Measurements from ENCODE around the gene GALNT18.

- TF ChIP-seq CTCF (IDR thresholded peaks at IDR 0.05) (no peak), POLR2A (IDR thresholded peaks at IDR 0.05) (no peak)
These were observed 47.5 kb upstream of the GALNT18 start for GRCh38 chr11:11669233-11669846.

All from ovary (tissue), 3 donors.